ENCODE measurements around the gene BCAS2.

BCAS2 gene

GRCh38 chr1:114554577-114554976, 26.8 kb downstream of the BCAS2 start:
- FAIRE-seq: no peak

GRCh38 chr1:114552106-114552639, 29.2 kb downstream of the BCAS2 start:
- FAIRE-seq: no peak

GRCh38 chr1:114551400-114551799, 30.0 kb downstream of the BCAS2 start:
- FAIRE-seq: no peak

- FAIRE-seq: no peak
Observed at GRCh38 chr1:114550336-114550735, 31.1 kb downstream of the BCAS2 start.

- no peak for FAIRE-seq
Observed at GRCh38 chr1:114549137-114549536, 32.3 kb downstream of the BCAS2 start.

- no peak for FAIRE-seq
Observed at GRCh38 chr1:114547076-114547475, 34.3 kb downstream of the BCAS2 start.

- no peak for FAIRE-seq
Observed at GRCh38 chr1:114545796-114546195, 35.6 kb downstream of the BCAS2 start.

GRCh38 chr1:114545315-114545714, 36.1 kb downstream of the BCAS2 start:
- FAIRE-seq: no peak

- no peak for FAIRE-seq
Observed at GRCh38 chr1:114540821-114541220, 40.6 kb downstream of the BCAS2 start.

- no peak for FAIRE-seq
Observed at GRCh38 chr1:114540272-114540671, 41.1 kb downstream of the BCAS2 start.

GRCh38 chr1:114536043-114536442, 45.4 kb downstream of the BCAS2 start:
- FAIRE-seq: no peak

GRCh38 chr1:114535401-114535800, 46.0 kb downstream of the BCAS2 start:
- no peak for FAIRE-seq

GRCh38 chr1:114531094-114531493, 50.3 kb downstream of the BCAS2 start:
- no peak for FAIRE-seq

GRCh38 chr1:114530224-114530623, 51.2 kb downstream of the BCAS2 start:
- no peak for FAIRE-seq

GRCh38 chr1:114524944-114525343, 56.5 kb downstream of the BCAS2 start:
- no peak for FAIRE-seq

- no peak for FAIRE-seq
Observed at GRCh38 chr1:114522264-114522575, 59.2 kb downstream of the BCAS2 start.

- no peak for FAIRE-seq
Observed at GRCh38 chr1:114521396-114522263, 59.8 kb downstream of the BCAS2 start.
